Endothelial cell of umbilical vein (primary cell): ENCODE data around the gene UVSSA.

Source experiments
- FOS ChIP-seq: IDR thresholded peaks from 2 replicates; pipeline ENCODE4 v1.6.1; 2011; ENCODE audit warnings: mild to moderate bottlenecking, low read length, moderate library complexity, borderline replicate concordance; ENCODE audit not compliant: insufficient read depth
- POLR2A ChIP-seq: IDR thresholded peaks from 2 replicates; pipeline ENCODE4 v1.6.1; 2012; ENCODE audit warnings: low read depth, mild to moderate bottlenecking, control low read depth, low read length
- TF ChIP-seq, protein P1 (sequence below), 2 donors: IDR thresholded peaks; 1 replicate in 1 of 2; 2 replicates in 1 of 2; pipeline ENCODE4 v1.5.1; 2011; ENCODE audit warnings: low read length in 2 of 2, mild to moderate bottlenecking in 2 of 2, moderate library complexity in 2 of 2, control low read depth in 1 of 2, inconsistent platforms in 1 of 2, low read depth in 1 of 2; ENCODE audit not compliant: insufficient read depth in 1 of 2; ENCODE audit errors: extremely low read depth in 1 of 2

DNA sequence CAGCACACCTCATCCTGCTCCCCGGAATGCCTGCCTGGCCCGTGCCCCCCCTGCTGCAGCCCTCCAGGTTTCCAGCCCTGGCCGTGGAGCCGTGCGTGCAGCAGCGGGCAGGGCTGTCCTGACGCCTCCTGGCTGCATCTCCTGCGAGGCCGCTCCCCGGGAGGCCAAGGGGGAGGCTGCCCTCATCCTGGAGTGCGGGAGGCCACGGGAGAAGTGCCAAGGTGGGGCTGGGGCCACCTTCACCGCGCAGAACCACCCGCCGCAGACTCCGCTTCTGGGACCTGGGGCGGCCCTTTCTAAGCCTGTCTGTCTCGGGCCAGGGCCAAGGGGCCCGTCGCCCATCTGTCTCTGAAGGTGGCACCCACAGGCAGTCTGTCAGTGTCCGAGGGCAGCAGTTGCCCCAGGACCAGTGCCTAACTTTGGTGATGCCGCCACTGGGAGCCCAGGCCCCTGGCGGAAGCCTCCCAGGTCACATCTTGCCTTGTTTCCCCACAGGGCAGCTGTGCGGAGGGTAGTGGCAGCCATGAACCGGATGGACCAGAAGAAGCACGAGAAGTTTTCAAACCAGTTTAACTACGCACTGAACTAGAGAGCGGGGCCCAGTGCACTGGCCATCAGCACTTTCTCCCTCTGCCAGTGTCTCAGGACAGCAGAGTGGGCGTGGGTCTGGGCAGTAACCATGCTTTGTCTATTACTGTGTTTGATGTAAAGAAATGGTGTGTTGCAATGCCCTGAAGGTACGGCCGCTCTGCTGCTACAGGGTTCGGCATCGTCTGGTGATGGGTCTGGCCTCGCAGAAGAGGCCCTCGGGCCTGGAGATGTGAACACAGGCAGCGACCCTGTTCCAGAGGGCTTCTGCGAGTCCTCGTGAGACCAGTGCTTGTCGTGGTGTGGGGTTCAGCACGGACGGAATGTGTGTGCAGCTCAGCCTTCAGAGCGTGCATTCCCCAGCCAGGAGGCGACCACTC lies 38.6 kb downstream of the UVSSA start:
- TF ChIP-seq, protein P1, sequence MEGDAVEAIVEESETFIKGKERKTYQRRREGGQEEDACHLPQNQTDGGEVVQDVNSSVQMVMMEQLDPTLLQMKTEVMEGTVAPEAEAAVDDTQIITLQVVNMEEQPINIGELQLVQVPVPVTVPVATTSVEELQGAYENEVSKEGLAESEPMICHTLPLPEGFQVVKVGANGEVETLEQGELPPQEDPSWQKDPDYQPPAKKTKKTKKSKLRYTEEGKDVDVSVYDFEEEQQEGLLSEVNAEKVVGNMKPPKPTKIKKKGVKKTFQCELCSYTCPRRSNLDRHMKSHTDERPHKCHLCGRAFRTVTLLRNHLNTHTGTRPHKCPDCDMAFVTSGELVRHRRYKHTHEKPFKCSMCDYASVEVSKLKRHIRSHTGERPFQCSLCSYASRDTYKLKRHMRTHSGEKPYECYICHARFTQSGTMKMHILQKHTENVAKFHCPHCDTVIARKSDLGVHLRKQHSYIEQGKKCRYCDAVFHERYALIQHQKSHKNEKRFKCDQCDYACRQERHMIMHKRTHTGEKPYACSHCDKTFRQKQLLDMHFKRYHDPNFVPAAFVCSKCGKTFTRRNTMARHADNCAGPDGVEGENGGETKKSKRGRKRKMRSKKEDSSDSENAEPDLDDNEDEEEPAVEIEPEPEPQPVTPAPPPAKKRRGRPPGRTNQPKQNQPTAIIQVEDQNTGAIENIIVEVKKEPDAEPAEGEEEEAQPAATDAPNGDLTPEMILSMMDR (IDR thresholded peaks at IDR 0.05; ENCODE audit: extremely low read depth in 1 of 2, insufficient read depth in 1 of 2, low read depth in 1 of 2, low read length in 2 of 2), result no peak
- TF ChIP-seq FOS (no peak), POLR2A (no peak)
